IPS-NIHi7 (cell line): ENCODE measurements around the gene ASIC2.

ENCODE experiments used
- DNase-seq: peaks from one replicate; pipeline ENCODE4 v3.0.0; 2012; ENCODE audit warnings: mixed read lengths; ENCODE audit errors: extremely low spot score

ASIC2 gene

GRCh38 chr17:33204156-33204555 is 88.9 kb downstream of the ASIC2 start:
- DNase-seq, result no peak

- no peak for DNase-seq
These were observed 90.1 kb downstream of the ASIC2 start for GRCh38 chr17:33202796-33203495.

- DNase-seq, result peak; percentile 24
These were observed 91.1 kb downstream of the ASIC2 start for GRCh38 chr17:33202021-33202420.

- DNase-seq, result no peak
These were observed 91.8 kb downstream of the ASIC2 start for GRCh38 chr17:33201283-33201682.

GRCh38 chr17:33200587-33200986 is 92.5 kb downstream of the ASIC2 start:
- DNase-seq, result peak; percentile 51

- DNase-seq, result no peak
These were observed 93.3 kb downstream of the ASIC2 start for GRCh38 chr17:33199571-33200510.

GRCh38 chr17:33198954-33199353 is 94.1 kb downstream of the ASIC2 start:
- DNase-seq, result no peak

- DNase-seq, result no peak
These were observed 95.8 kb downstream of the ASIC2 start for GRCh38 chr17:33197342-33197741.

- no peak for DNase-seq
These were observed 96.2 kb downstream of the ASIC2 start for GRCh38 chr17:33196883-33197282.

GRCh38 chr17:33192951-33193911 is 99.9 kb downstream of the ASIC2 start:
- peak; percentile 41 for DNase-seq

- DNase-seq, result no peak
These were observed 109.5 kb downstream of the ASIC2 start for GRCh38 chr17:33183487-33184026.

GRCh38 chr17:33179151-33179550 is 113.9 kb downstream of the ASIC2 start:
- DNase-seq, result no peak

GRCh38 chr17:33178681-33179080 is 114.4 kb downstream of the ASIC2 start:
- DNase-seq, result no peak

- no peak for DNase-seq
These were observed 117.5 kb downstream of the ASIC2 start for GRCh38 chr17:33175562-33175961.

- DNase-seq, result no peak
These were observed 121.2 kb downstream of the ASIC2 start for GRCh38 chr17:33171931-33172330.

- DNase-seq, result no peak
These were observed 123.4 kb downstream of the ASIC2 start for GRCh38 chr17:33169580-33170285.

- no peak for DNase-seq
These were observed 125.4 kb downstream of the ASIC2 start for GRCh38 chr17:33167736-33168135.

- no peak for DNase-seq
These were observed 126.6 kb downstream of the ASIC2 start for GRCh38 chr17:33166472-33166871.

- no peak for DNase-seq
These were observed 128.8 kb downstream of the ASIC2 start for GRCh38 chr17:33164169-33164881.

- no peak for DNase-seq
These were observed 129.4 kb downstream of the ASIC2 start for GRCh38 chr17:33163533-33164168.
